ENCODE data around the gene SUSD5.

DNA sequence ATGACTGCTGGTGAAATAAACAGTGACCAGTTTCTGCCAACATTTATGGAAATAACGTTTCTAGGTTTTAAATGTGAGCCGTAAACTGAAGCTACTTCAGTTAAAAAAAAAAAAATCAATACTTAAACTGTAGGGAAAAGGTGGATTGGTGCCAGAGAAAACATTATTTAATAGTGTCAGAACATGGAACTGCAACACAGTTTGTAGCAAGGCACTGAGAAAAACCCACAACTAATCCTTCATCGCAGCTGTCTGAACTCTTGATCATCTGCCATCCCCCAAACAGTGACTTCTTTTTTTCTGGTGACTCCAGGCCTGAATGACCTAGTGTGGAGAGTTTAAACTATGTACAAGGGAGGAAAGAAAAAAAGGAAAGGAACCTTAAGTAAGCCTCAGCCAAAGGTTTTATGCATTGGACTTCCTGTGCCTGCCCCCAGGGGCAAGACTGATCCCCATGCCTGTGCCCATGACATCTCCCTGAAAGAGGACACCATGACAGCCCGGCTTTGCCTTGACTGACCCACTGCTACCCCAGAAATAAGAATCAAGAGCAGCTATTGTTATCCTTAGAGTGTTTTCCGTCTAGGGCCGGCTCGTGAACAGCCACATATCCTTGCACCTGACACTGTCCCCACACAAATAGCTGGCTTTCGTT is 71.7 kb downstream of the SUSD5 start:
- TF ChIP-seq, protein P1, sequence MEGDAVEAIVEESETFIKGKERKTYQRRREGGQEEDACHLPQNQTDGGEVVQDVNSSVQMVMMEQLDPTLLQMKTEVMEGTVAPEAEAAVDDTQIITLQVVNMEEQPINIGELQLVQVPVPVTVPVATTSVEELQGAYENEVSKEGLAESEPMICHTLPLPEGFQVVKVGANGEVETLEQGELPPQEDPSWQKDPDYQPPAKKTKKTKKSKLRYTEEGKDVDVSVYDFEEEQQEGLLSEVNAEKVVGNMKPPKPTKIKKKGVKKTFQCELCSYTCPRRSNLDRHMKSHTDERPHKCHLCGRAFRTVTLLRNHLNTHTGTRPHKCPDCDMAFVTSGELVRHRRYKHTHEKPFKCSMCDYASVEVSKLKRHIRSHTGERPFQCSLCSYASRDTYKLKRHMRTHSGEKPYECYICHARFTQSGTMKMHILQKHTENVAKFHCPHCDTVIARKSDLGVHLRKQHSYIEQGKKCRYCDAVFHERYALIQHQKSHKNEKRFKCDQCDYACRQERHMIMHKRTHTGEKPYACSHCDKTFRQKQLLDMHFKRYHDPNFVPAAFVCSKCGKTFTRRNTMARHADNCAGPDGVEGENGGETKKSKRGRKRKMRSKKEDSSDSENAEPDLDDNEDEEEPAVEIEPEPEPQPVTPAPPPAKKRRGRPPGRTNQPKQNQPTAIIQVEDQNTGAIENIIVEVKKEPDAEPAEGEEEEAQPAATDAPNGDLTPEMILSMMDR (IDR thresholded peaks at IDR 0.05; ENCODE audit: insufficient read depth, low read length, poor library complexity, severe bottlenecking) = no peak
- TF ChIP-seq EZH2phosphoT487 (conservative IDR thresholded peaks at IDR 0.05; ENCODE audit: low read length) = no peak

Measured in SU-DHL-6 (cell line).